B cell (primary cell): Measurements from ENCODE around the gene FCGBP. TPM values are rescaled to one million over a fixed set of nuclear protein-coding genes. Genes with fewer than 3 reads are reported as not detected.

Experiments
- ATAC-seq: fragments of 200-7000 bp; cut with Tn5 transposase; one replicate; pipeline ENCODE4 v1.10.0; 2021; ENCODE audit warnings: low read depth, mild to moderate bottlenecking, moderate number of reproducible peaks, moderate library complexity
- CTCF ChIA-PET: fragments of 350-600 bp; sonication (Branson Sonifier 250); formaldehyde crosslinking; loops from one replicate; lab custom pipeline; 2021; ENCODE audit warnings: antibody characterized with exemption, inconsistent platforms; lab: Charles Lee
- POLR2A ChIA-PET: fragments of 350-600 bp; sonication (Branson Sonifier 250); formaldehyde crosslinking; loops from one replicate; lab custom pipeline; 2021; ENCODE audit warnings: antibody characterized with exemption; lab: Charles Lee
- DNase-seq: peaks from one replicate; pipeline ENCODE4 v3.0.0; 2013
- H2AFZ ChIP-seq: 2 replicates; pipeline ENCODE4 v1.6.1; 2012; ENCODE audit warnings: mild to moderate bottlenecking, low read depth, low read length; ENCODE audit not compliant: insufficient read depth, poor library complexity, severe bottlenecking
- H3K27ac ChIP-seq, 2 donors: 1 replicate in 1 of 2; 2 replicates in 1 of 2; pipeline ENCODE4 v1.5.1; 2012 to 2013; ENCODE audit warnings: low read length in 2 of 2, mild to moderate bottlenecking in 2 of 2, moderate library complexity in 1 of 2
- H3K27me3 ChIP-seq, 4 experiments: fragments of 200-600 bp in 1 of 4; sonication (generic) in 1 of 4; replicated peaks in 1 of 4; 1 replicate in 2 of 4; 2 replicates in 2 of 4; pipeline versions ENCODE4 v1.6.1 to v1.7.0; 2013 to 2016; ENCODE audit warnings: low read length in 3 of 4, mild to moderate bottlenecking in 2 of 4, mixed read lengths in 1 of 4, moderate library complexity in 1 of 4; ENCODE audit not compliant: insufficient read depth in 4 of 4, control insufficient read depth in 3 of 4; ENCODE audit errors: control extremely low read depth in 1 of 4
- H3K36me3 ChIP-seq, 2 experiments: replicated peaks in 1 of 2; 1 replicate in 1 of 2; 2 replicates in 1 of 2; pipeline versions ENCODE4 v1.6.1 to v1.7.1; 2013; ENCODE audit warnings: low read length in 1 of 2; ENCODE audit not compliant: insufficient read depth in 2 of 2, control insufficient read depth in 1 of 2; ENCODE audit errors: control extremely low read depth in 1 of 2, extremely low read depth in 1 of 2
- H3K4me1 ChIP-seq, 2 donors: fragments of 200-600 bp in 1 of 2; sonication (generic) in 1 of 2; 1 replicate in 1 of 2; 2 replicates in 1 of 2; pipeline versions ENCODE4 v1.5.1 to v1.6.1; 2013 to 2017; ENCODE audit warnings: low read length in 2 of 2; ENCODE audit not compliant: control insufficient read depth in 2 of 2, insufficient read depth in 2 of 2
- H3K4me2 ChIP-seq: replicated peaks from 2 replicates; pipeline ENCODE3; 2012; ENCODE audit warnings: mild to moderate bottlenecking, low read depth, low read length; ENCODE audit not compliant: poor library complexity, severe bottlenecking
- H3K4me3 ChIP-seq, 5 experiments: fragments of 200-600 bp in 1 of 5; sonication (generic) in 1 of 5; 1 replicate in 3 of 5; 2 replicates in 2 of 5; pipeline versions ENCODE4 v1.5.1 to v1.7.0; 2011 to 2016; ENCODE audit warnings: low read length in 4 of 5, mild to moderate bottlenecking in 4 of 5, low read depth in 2 of 5, control low read depth in 1 of 5, moderate library complexity in 1 of 5; ENCODE audit not compliant: insufficient read depth in 1 of 5; ENCODE audit errors: control extremely low read depth in 1 of 5, extremely low read depth in 1 of 5
- H3K79me2 ChIP-seq: fragments of 200-600 bp; sonication (generic); one replicate; pipeline ENCODE4 v1.6.0; 2016; ENCODE audit warnings: low read length; ENCODE audit not compliant: control insufficient read depth, insufficient read depth
- H3K9ac ChIP-seq: fragments of 200-600 bp; sonication (generic); 2 replicates; pipeline ENCODE4 v1.6.1; 2017; ENCODE audit warnings: mild to moderate bottlenecking, low read length, moderate library complexity
- H3K9me3 ChIP-seq, 3 donors: one replicate each; pipeline versions ENCODE4 v1.6.1 to v1.7.1; 2013; ENCODE audit warnings: low read length in 2 of 3; ENCODE audit not compliant: control insufficient read depth in 2 of 3, insufficient read depth in 1 of 3; ENCODE audit errors: control extremely low read depth in 1 of 3
- H4K20me1 ChIP-seq: 2 replicates; pipeline ENCODE4 v1.6.0; 2012; ENCODE audit warnings: mild to moderate bottlenecking, low read length; ENCODE audit not compliant: insufficient read depth, control insufficient read depth, poor library complexity, severe bottlenecking
- H3K27ac Mint-ChIP-seq: one replicate; pipeline ENCODE4 v1.8.0; 2021; ENCODE audit warnings: mixed read lengths
- H3K27me3 Mint-ChIP-seq: one replicate; pipeline ENCODE4 v1.8.0; 2021; ENCODE audit warnings: mixed read lengths
- H3K4me1 Mint-ChIP-seq: one replicate; pipeline ENCODE4 v1.8.0; 2021; ENCODE audit warnings: mixed read lengths
- H3K4me3 Mint-ChIP-seq: one replicate; pipeline ENCODE4 v1.8.0; 2021; ENCODE audit warnings: mixed read lengths
- H3K9me3 Mint-ChIP-seq: one replicate; pipeline ENCODE4 v1.8.0; 2022; ENCODE audit warnings: mixed read lengths; ENCODE audit not compliant: insufficient read depth
- CTCF ChIP-seq: fragments of 200-600 bp; IDR thresholded peaks from one replicate; pipeline ENCODE4 v1.8.0; 2022; ENCODE audit warnings: antibody characterized with exemption, mild to moderate bottlenecking
- EZH2 ChIP-seq: IDR thresholded peaks from 2 replicates; pipeline ENCODE4 v1.6.1; 2012; ENCODE audit warnings: borderline replicate concordance, low read depth, mild to moderate bottlenecking, moderate library complexity, low read length; ENCODE audit not compliant: insufficient read depth, poor library complexity, severe bottlenecking
- WGBS: methylation state at CpG from one replicate; pipeline ENCODE4 v1.1.5; 2013; ENCODE audit warnings: missing lambda C conversion rate; ENCODE audit not compliant: insufficient coverage; 5-methylcytosine and 5-hydroxymethylcytosine counted together
- intact Hi-C: fragments of 100-400 bp; cut with micrococcal nuclease; formaldehyde crosslinking; loops from one replicate; pipeline ENCODE4 v1.10.0; 2022
- polyA plus RNA-seq: library from polyadenylated mRNA; depleted of rRNA; stranded (reverse); fragments of >200 nt; gene quantifications from 2 replicates; pipeline ENCODE4 v1.2.3, GENCODE V29; 2012
- total RNA-seq, 2 donors: library from RNA; stranded (reverse); fragments of 120-200 nt in 1 of 2; gene quantifications; 1 replicate in 1 of 2; 2 replicates in 1 of 2; pipeline versions ENCODE4 v1.2.3 to v1.2.4, GENCODE V29; 2013 to 2022

FCGBP gene
- total and polyA plus RNA-seq, 2 donors (not counting 1 experiment from before 2014, with no cell fraction given), result 5.7 to 22.9 TPM

- no peaks in the 10 kb centered on the region for H3K27me3 ChIP-seq
Measured at GRCh38 chr19:39915101-39915847, 19.2 kb downstream of the FCGBP start.

More at GRCh38 chr19:39915101-39915847, 19.2 kb downstream of the FCGBP start:
- no peak overlapping the region for H3K27ac ChIP-seq
- peaks cover 0 to 10% of the 10 kb centered on the region in 2 donors for H3K4me1 ChIP-seq
- H3K27me3 Mint-ChIP-seq, result peaks cover 3% of the 10 kb centered on the region
- no peak for TF ChIP-seq EZH2
- no peak for TF ChIP-seq CTCF
- H3K27ac Mint-ChIP-seq, result no peak overlapping the region
- H3K4me3 Mint-ChIP-seq, result no peak overlapping the region
- no peak for ATAC-seq
- no peaks in the 10 kb centered on the region for H4K20me1 ChIP-seq
- WGBS, result 68% methylated on average over 65 of the region's 71 CpGs
- H2AFZ ChIP-seq, result no peak overlapping the region
- H3K4me1 Mint-ChIP-seq, result peaks cover 8% of the 10 kb centered on the region
- H3K4me3 ChIP-seq, result no peak overlapping the region
- no peaks in the 10 kb centered on the region for H3K79me2 ChIP-seq
- DNase-seq, result no peak
- no peak overlapping the region for H3K4me2 ChIP-seq
- ChIA-PET CTCF (interaction anchor here (4.7 kb wide), 1 partner anchor 55 kb away, joined by 26 read pairs; the partner anchor contains the start of gene PSMC4), POLR2A (no interaction called here)
- H3K9me3 Mint-ChIP-seq, result no peaks in the 10 kb centered on the region
- H3K36me3 ChIP-seq, result peaks cover 0 to 2% of the 10 kb centered on the region in 2 experiments
- intact Hi-C loops, result no loop called here
- no peaks in the 10 kb centered on the region for H3K9me3 ChIP-seq
- H3K9ac ChIP-seq, result no peak overlapping the region
